ENCODE data around the gene KRT31. TPM values are rescaled to one million over a fixed set of nuclear protein-coding genes. Genes with fewer than 3 reads are reported as not detected.

KRT31 gene
- total and polyA plus RNA-seq, 2 of the 8 experiments (the other 6 are each of a cell fraction or from before 2014, with no cell fraction given): not detected

- Histone ChIP-seq H3K23me2 (ENCODE audit: low read depth, low read length) (no peaks in the 10 kb centered on the region), H3K4me3 (ENCODE audit: extremely low read depth in 1 of 4, insufficient read depth in 2 of 4, low read depth in 3 of 4, low read length in 4 of 4) (no peak overlapping the region), H3K79me1 (ENCODE audit: low read depth, low read length) (no peaks in the 10 kb centered on the region), H3K4me1 (replicated peaks in 1 of 4; ENCODE audit: control insufficient read depth in 3 of 4, insufficient read depth in 4 of 4, low read length in 3 of 4) (no peaks in the 10 kb centered on the region), H3K27ac (ENCODE audit: low read depth, low read length) (no peak overlapping the region), H2AK5ac (ENCODE audit: low read depth, low read length) (no peak overlapping the region), H3K23ac (ENCODE audit: insufficient read length) (no peak overlapping the region), H3K27me3 (replicated peaks in 1 of 4; ENCODE audit: control insufficient read depth in 3 of 4, extremely low read depth in 1 of 4, insufficient read depth in 3 of 4, low read length in 3 of 4) (no peaks in the 10 kb centered on the region), H3K18ac (ENCODE audit: extremely low read depth, low read length) (no peak overlapping the region), H3K36me3 (ENCODE audit: control insufficient read depth in 2 of 4, insufficient read depth in 4 of 4, low read length in 3 of 4) (no peaks in the 10 kb centered on the region), H3K56ac (replicated peaks; ENCODE audit: insufficient read length, low read depth, low read length) (no peak overlapping the region), H4K91ac (replicated peaks; ENCODE audit: insufficient read length, low read length) (no peak overlapping the region), H2BK20ac (ENCODE audit: low read length) (no peak overlapping the region), H2BK120ac (replicated peaks; ENCODE audit: low read depth, low read length) (no peak overlapping the region), H2BK12ac (ENCODE audit: low read depth, low read length) (no peak overlapping the region), H2BK15ac (ENCODE audit: low read length) (no peak overlapping the region), H3K4ac (replicated peaks; ENCODE audit: insufficient read length, low read depth, low read length) (no peak overlapping the region), H3K4me2 (ENCODE audit: insufficient read depth in 1 of 2, low read depth in 2 of 2, low read length in 2 of 2) (no peak overlapping the region), H2BK5ac (ENCODE audit: low read depth, low read length) (no peak overlapping the region), H3K9me3 (ENCODE audit: insufficient read depth in 2 of 2, low read depth in 1 of 2, low read length in 1 of 2) (peaks cover 2% of the 10 kb centered on the region in 2 experiments; a peak in 2 of 4 replicates), H4K20me1 (replicated peaks in 1 of 2; ENCODE audit: control insufficient read depth in 1 of 2, insufficient read depth in 2 of 2, low read length in 2 of 2) (no peaks in the 10 kb centered on the region), H4K8ac (ENCODE audit: extremely low read depth, insufficient read depth, low read length) (no peak overlapping the region), H2AFZ (ENCODE audit: low read length) (no peak overlapping the region), H3K9ac (replicated peaks in 1 of 4; ENCODE audit: extremely low read depth in 1 of 4, low read depth in 3 of 4, low read length in 3 of 4) (no peak overlapping the region), H4K5ac (ENCODE audit: insufficient read length, low read depth, low read length) (no peak overlapping the region), H3K79me2 (ENCODE audit: control insufficient read depth in 1 of 2, insufficient read depth in 2 of 2, low read length in 2 of 2) (no peaks in the 10 kb centered on the region), H3K14ac (ENCODE audit: insufficient read length) (no peak overlapping the region)
- POLR2A ChIA-PET (ENCODE audit: partially characterized antibody): interaction anchor here (0.7 kb wide), 1 partner anchor 9 kb away, joined by 3 read pairs; the partner anchor contains the start of gene KRT33B
- DNase-seq (ENCODE audit: low read depth in 1 of 2, low spot score in 2 of 2) (no peak), FAIRE-seq (no peak)
- 93% methylated on average over 5 of the region's 5 CpGs; no CpG with 5 or more reads in 1 of the 2 experiments for WGBS, 2 experiments (ENCODE audit: extremely low coverage in 1 of 2, insufficient coverage in 1 of 2, insufficient read length in 1 of 2, insufficient replicate concordance in 2 of 2, low coverage in 1 of 2, low lambda C conversion rate in 2 of 2, missing lambda C conversion rate in 1 of 2)
- CTCF ChIA-PET (ENCODE audit: partially characterized antibody): interaction anchor here (0.6 to 1.3 kb wide), 3 partner anchors 57 to 248 kb away, joined by 3 to 5 read pairs (median 3); no protein-coding TSS in a partner anchor
- TF ChIP-seq MAX (IDR thresholded peaks at IDR 0.05): no peak
- no peak for TF ChIP-seq FOSL1 (IDR thresholded peaks at IDR 0.05; ENCODE audit: insufficient read depth, low read depth, low read length)
- no peak for TF ChIP-seq SP1 (IDR thresholded peaks at IDR 0.05; ENCODE audit: low read depth, low read length)
- TF ChIP-seq POLR2AphosphoS5 (IDR thresholded peaks at IDR 0.05; ENCODE audit: low read depth, low read length): no peak
- no peak for TF ChIP-seq ZNF274 (IDR thresholded peaks at IDR 0.05; ENCODE audit: borderline replicate concordance, extremely low read depth, low read length)
- no peak for TF ChIP-seq SIX5 (IDR thresholded peaks at IDR 0.05; ENCODE audit: low read depth, low read length)
- no peak for TF ChIP-seq ASH2L (IDR thresholded peaks at IDR 0.05; ENCODE audit: low read length)
- TF ChIP-seq POU5F1 (IDR thresholded peaks at IDR 0.05; ENCODE audit: low read depth, low read length): no peak
- no peak for TF ChIP-seq CTCF (IDR thresholded peaks at IDR 0.05; ENCODE audit: control extremely low read depth in 1 of 3, insufficient read depth in 1 of 3, low read depth in 1 of 3, low read length in 3 of 3)
- TF ChIP-seq MAFK (IDR thresholded peaks at IDR 0.05; ENCODE audit: low read depth, low read length): no peak
- no peak for TF ChIP-seq SP4 (IDR thresholded peaks at IDR 0.05; ENCODE audit: low read length)
These were observed 37.0 kb downstream of the KRT31 start for GRCh38 chr17:41360296-41360995.
